GM12872 (cell line): ENCODE measurements around the gene PRR18.

Experiments
- CTCF ChIP-seq: IDR thresholded peaks from 3 replicates; pipeline ENCODE4 v1.5.1; 2011; ENCODE audit warnings: low read depth, mild to moderate bottlenecking, low read length, moderate library complexity; ENCODE audit not compliant: insufficient read depth

PRR18 gene

GRCh38 chr6:166348305-166348949 is 40.2 kb upstream of the PRR18 start:
- no peak for TF ChIP-seq CTCF

- TF ChIP-seq CTCF, result no peak
These were observed 38.8 kb upstream of the PRR18 start for GRCh38 chr6:166346965-166347364.

DNA sequence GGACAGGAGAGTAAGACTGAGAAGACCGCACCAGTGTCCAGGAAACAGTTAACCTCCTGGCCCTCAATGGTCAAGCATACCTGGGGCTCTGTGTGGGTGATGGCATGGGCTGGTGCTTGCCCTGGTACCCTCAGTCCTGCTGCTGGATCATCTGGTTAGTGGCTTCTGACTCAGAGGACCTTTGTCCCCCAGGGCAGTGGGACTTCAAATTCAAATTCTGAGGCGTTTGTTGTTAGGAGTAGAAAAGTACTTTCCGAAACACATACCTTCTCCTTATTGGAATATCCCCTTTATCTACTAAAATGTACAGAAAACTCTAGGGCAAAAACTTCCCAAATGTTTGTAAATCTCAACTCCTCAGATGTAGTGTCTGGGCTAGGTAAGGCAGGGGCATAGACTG is 38.3 kb upstream of the PRR18 start:
- TF ChIP-seq CTCF, result no peak

DNA sequence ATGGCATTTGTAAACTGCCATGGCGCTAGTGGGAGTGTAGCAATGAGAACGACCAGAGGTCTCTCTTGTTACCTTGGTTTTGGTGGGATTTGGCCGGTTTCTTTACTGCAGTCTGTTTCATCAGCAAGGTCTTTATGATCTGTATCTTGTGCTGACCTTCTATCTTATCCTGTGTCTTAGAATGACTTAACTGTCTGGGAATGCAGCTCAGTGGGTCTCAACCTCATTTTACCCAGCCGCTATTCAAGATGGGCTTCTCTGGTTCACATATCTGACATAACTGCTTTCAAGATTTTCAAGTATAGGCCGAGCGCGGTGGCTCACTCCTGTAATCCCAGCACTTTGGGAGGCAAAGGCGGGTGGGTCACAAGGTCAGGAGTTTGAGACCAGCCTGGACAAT is 36.0 kb upstream of the PRR18 start:
- TF ChIP-seq CTCF, result no peak

- TF ChIP-seq CTCF, result no peak
These were observed 34.9 kb upstream of the PRR18 start for GRCh38 chr6:166343150-166343487.

DNA sequence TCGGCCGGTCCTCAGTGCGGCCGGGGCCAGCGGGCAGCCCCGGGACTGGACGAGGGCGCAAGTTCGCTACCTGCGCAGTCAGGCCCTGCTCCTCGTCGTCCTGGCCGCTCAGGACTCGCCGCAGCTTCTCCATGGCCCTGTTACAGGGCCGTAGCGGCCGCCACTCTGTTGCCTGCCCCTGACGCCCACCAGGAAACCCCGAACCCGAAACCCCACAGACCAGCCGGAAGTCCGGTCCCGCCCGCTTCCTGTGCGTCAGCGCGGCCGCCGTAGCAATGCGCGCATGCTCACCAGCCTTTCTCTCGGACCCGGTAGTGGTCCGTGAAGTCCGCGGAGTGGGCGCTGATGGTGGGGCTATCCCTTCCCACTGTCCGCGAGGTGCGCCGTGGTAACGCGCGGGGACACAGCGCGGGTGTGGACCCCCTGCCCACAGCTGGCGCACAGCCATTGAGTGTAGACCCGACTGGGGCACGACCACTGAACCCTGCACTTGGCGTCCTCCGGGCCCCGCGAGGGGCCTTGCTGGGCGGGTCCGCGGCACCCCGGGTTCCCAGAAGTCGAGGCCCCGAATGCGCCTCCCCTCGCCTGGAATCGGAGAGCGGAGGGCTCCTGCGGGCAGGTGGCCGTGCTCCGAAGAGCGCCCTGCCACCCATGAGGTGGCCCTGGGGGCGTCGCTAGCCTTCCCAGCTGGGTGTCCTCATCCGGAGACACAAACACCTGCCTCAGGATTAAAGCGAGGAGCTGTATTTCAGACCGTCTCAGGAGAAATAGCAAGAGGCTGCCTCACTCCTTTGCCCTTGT is 34.4 kb upstream of the PRR18 start, which contains the start of gene SFT2D1:
Gene SFT2D1 (minus strand): TSS at position 197 of the 801 bp plus-strand sequence. CDS start 64 bp downstream, at position 133.
- TF ChIP-seq CTCF, result no peak

GRCh38 chr6:166341977-166342348 is 33.8 kb upstream of the PRR18 start:
- TF ChIP-seq CTCF, result no peak
